Activated T-cell treated with anti-CD3 and anti-CD28 coated beads for 24 hours (primary cell): ENCODE data around the gene PRCP.
"Not testable (repeated sequence)": the region's sequence is repeated elsewhere in the genome, so short reads cannot be mapped to it uniquely, and the experiment has no call there.

Experiments
- DNase-seq: peaks from one replicate; pipeline ENCODE4 v3.0.0-alpha.2; 2020; ENCODE audit warnings: low read depth

PRCP gene

DNA sequence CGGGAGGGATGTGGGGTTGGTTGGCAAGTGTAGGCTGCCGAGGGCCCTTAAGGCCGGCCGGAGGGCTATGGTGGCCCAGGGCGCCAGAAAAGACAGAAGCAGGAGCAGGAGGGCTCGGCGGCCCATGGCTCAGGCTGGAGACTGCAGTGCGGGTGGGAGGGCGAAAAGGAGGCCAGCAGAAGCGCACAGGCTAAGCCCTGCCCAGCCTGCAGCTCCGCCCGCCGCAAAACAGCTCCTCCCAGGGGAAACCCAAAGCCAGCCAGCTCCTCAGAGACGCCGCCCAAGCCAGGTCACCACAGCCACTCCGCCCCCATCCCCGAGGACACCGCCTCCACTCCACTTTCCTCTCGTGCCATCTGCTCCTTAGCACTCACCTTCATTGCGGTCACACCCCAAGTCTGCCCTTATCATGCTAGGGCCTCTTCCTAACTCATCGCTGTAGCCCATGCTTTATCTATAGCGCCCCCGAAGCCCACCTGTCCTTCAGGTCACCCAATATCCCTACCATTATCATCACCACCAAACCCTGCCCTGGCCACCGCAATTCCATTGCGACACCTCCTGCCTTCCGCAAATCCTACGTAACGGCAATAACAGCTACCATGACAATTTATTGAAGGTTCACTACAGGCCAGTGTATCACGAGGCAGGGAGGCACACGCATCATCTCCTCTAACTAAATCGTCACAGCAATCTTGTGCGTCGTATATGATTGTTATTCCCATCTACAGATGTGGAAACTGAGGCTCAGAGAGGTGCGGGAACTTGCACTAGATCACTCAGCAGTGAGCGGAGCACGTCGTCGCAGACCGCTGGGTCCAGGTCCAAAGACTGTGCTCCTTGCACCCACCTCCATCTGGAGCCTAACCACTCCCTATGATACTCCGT lies at the start of gene PRCP:
TSS of gene PRCP (minus strand) at position 154 of the 888 bp plus-strand sequence. CDS start at position 126, 28 bp downstream.
- peak; percentile 91 for DNase-seq

- DNase-seq = no peak
These were observed 49.1 kb upstream of the PRCP start for GRCh38 chr11:82949352-82949751.

- no peak for DNase-seq
These were observed 45.5 kb upstream of the PRCP start for GRCh38 chr11:82945682-82946081.

- not testable (repeated sequence) for DNase-seq
These were observed 44.8 kb upstream of the PRCP start for GRCh38 chr11:82945041-82945440.

GRCh38 chr11:82944198-82944597 lies 44.0 kb upstream of the PRCP start:
- no peak for DNase-seq

GRCh38 chr11:82943430-82943829 lies 43.2 kb upstream of the PRCP start:
- DNase-seq = not testable (repeated sequence)

- no peak for DNase-seq
These were observed 42.1 kb upstream of the PRCP start for GRCh38 chr11:82942376-82942775.

DNA sequence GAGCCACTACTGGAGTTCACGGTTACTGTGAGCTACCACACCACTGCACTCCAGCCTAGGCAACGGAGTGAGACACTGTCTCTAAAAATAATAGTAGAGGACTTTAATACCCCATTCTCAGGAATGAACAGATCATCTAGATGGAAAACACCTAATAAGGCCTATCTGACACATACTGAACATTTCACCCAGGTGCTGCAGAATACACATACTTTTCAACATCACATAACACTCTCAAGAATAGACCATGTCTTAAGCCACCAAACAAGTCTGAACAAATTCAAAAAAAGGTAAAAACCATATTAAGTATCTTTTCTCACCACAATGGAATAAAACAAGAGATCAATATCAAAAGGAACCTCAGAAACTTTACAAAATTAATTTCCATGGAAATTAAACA lies 39.2 kb upstream of the PRCP start:
- no peak for DNase-seq

- no peak for DNase-seq
These were observed 37.3 kb upstream of the PRCP start for GRCh38 chr11:82937554-82937953.

DNA sequence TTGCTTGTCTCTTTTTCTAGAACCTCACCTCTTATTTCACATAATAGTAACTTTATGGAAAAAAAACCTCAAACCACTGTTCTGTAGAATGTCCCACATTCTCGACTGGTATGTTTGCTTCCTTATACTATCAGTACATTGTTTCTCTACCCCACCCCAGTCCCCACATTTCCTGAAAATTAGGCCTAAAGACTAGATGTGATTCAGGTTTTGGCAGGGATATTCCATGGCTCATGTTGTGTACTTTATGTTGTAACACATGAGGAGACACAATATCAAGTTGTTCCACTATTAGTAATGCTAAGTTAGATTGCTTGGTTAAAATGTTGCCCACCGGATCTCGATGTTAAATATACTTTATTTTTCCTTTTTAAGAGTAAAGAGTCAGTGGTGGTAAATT lies 36.0 kb upstream of the PRCP start:
- no peak for DNase-seq

DNA sequence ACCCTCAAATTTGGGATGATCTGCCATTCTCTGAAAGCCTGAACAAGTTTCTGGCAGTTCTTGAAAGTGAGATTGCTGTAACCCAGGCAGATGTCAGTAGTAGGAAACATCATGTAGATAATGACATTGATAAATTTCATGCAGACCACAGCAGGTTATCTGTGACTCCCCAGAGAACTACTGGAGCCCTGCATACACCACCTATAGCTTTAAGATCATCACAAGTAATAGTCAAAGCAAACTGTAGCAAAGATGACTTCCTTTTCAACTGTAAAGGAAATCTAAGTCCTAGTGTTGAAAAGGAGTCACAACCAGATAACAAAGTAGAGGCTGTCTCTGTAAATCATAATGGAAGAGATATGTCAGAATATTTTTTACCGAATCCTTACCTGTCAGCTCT lies 32.3 kb upstream of the PRCP start:
- DNase-seq = no peak

- no peak for DNase-seq
These were observed 30.5 kb upstream of the PRCP start for GRCh38 chr11:82930734-82931133.

DNA sequence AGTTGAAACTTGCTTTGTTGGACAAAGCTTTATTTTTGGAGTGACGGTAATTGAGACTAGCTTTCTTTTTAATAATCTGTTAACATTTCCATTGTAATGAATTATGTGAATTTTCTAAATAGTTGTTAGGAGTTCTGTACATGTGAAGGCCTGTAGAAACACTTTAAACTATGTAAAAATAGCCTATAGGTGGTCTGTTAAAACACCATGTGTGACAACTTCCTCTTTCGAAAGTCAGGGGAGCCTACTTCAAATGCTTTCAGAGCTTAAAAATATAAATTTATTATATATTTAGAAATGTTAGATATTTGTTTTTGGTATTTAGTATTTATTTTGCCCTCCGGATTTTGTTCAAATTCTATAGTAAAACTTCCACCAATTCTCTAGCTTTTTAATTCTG lies 30.0 kb upstream of the PRCP start:
- no peak for DNase-seq

DNA sequence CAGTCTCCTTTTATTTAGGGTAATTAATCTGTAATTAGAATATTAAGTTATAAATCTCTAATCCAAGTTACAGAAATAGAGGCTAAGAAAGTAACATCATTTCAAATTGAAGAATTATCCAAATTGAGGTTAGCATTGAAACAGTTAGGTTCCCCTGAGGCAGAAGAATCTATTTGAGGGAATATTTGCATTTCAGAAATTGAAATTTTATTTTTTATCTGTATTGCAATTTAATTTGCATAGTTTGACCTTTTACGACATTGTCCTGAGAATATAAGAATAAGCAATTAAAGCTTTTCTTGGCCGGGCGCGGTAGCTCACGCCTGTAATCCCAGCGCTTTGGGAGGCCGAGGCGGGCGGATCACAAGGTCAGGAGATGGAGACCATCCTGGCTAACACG lies 28.9 kb upstream of the PRCP start:
- no peak for DNase-seq

- DNase-seq = no peak
These were observed 27.1 kb upstream of the PRCP start for GRCh38 chr11:82927264-82927880.

- DNase-seq = no peak
These were observed 24.4 kb upstream of the PRCP start for GRCh38 chr11:82924522-82925224.

GRCh38 chr11:82922396-82923173 lies 22.4 kb upstream of the PRCP start:
- not testable (repeated sequence) for DNase-seq

DNA sequence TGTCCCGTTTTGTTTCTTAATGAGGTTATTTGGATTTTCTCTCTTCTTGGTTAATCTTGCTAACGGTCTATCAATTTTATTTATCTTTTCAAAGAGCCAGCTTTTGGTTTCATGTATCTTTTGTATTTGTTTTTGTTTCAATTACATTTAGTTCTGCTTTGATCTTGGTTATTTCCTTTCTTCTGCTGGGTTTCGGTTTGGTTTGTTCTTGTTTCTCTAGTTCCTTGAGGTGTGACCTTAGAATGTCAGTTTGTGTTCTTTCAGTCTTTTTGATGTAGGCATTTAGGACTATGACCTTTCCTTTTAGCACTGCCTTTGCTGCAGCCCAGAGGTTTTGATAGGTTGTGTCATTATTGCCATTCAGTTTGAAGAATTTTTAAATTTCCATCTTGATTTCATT lies 20.0 kb upstream of the PRCP start:
- DNase-seq = not testable (repeated sequence)

- not testable (repeated sequence) for DNase-seq
These were observed 19.6 kb upstream of the PRCP start for GRCh38 chr11:82919786-82920185.

DNA sequence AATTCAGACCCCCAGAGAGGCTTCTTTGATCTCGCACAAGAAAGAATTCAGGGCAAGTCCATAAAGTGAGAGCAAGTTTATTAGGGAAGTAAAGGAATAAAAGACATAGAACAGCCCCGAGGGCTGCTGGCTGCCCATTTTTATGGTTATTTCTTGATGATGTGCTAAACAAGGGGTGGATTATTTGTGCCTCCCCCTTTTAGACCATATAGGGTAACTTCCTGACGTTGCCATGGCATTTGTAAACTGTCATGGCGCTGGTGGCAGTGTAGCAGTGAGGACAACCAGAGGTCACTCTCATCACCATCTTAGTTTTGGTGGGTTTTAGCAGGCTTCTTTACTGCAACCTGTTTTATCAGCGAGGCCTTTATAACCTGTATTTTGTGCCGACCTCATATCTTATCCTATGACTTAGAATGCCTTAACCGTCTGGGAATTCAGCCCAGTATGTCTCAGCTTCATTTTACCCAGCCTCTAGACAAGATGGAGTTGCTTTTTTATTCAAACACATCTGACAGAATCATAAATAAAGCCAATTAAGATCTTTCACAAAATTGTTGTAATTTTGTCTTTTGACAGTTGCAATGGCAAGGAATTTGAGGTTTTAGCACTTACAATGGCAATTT lies 8.9 kb upstream of the PRCP start:
- DNase-seq = no peak

DNA sequence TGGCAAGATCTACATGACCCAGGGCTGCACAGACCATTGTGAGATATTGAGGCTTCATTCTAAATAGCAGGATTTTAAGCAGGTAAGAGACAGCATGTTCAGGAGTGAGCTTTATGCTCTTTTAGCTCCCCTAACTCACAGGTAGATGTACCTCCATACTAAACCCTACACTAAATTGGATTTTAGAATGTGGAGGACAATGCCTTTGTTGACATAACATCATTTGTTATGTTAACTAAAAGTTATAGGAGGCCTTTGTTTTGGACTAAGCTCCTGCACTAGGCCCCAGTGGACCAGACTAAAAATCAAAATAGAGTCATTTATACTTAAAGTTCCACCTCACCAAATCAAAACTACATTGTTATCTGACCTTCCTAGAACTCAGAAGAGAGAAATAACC lies 8.1 kb upstream of the PRCP start:
- no peak for DNase-seq

DNA sequence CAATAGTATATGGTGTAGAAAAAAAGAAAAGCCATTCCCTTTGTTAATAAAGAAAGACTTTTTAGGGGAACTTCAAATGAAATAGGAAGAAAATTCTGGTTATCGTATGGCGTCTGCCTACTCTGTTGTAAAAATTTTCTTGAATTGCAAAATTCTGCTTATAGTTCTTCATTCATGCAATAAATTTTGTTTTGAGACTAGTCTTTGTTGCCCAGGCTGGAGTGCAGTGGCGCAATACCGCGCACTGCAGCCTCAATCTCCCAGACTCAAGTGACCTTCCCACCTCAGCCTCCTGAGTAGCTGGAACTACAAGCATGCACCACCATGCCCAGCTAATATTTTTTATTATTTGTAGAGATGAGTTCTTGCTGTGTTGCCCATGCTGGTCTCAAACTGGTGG lies 7.1 kb upstream of the PRCP start:
- no peak for DNase-seq
